ENCODE measurements around the gene FRMD3.

Gene FRMD3

GRCh38 chr9:83432104-83432627 lies 106.0 kb downstream of the FRMD3 start:
- no peak overlapping the region for H3K4me3 Mint-ChIP-seq
- H3K4me1 Mint-ChIP-seq, result no peaks in the 10 kb centered on the region
- no peaks in the 10 kb centered on the region for H3K36me3 Mint-ChIP-seq
- H3K27me3 Mint-ChIP-seq, result no peaks in the 10 kb centered on the region
- ATAC-seq (replicated peaks), result no peak
- H3K9me3 Mint-ChIP-seq, result no peaks in the 10 kb centered on the region
- DNase-seq, result no peak
- H3K27ac Mint-ChIP-seq, result no peak overlapping the region

GRCh38 chr9:83431101-83432060 lies 106.8 kb downstream of the FRMD3 start:
- DNase-seq (no peak), ATAC-seq (replicated peaks) (no peak)
- Mint-ChIP-seq H3K27me3 (no peaks in the 10 kb centered on the region), H3K9me3 (no peaks in the 10 kb centered on the region), H3K4me3 (no peak overlapping the region), H3K27ac (no peak overlapping the region), H3K36me3 (no peaks in the 10 kb centered on the region), H3K4me1 (no peaks in the 10 kb centered on the region)

GRCh38 chr9:83430681-83431080 lies 107.5 kb downstream of the FRMD3 start:
- no peaks in the 10 kb centered on the region for H3K36me3 Mint-ChIP-seq
- no peak overlapping the region for H3K27ac Mint-ChIP-seq
- DNase-seq (no peak), ATAC-seq (replicated peaks) (no peak)
- H3K9me3 Mint-ChIP-seq, result no peaks in the 10 kb centered on the region
- H3K4me3 Mint-ChIP-seq, result no peak overlapping the region
- no peaks in the 10 kb centered on the region for H3K4me1 Mint-ChIP-seq
- no peaks in the 10 kb centered on the region for H3K27me3 Mint-ChIP-seq

- H3K4me1 Mint-ChIP-seq, result no peaks in the 10 kb centered on the region
- DNase-seq (no peak), ATAC-seq (replicated peaks) (no peak)
- no peaks in the 10 kb centered on the region for H3K27me3 Mint-ChIP-seq
- no peaks in the 10 kb centered on the region for H3K36me3 Mint-ChIP-seq
- no peak overlapping the region for H3K27ac Mint-ChIP-seq
- no peak overlapping the region for H3K4me3 Mint-ChIP-seq
- H3K9me3 Mint-ChIP-seq, result no peaks in the 10 kb centered on the region
These were observed 109.0 kb downstream of the FRMD3 start for GRCh38 chr9:83429229-83429628.

- Mint-ChIP-seq H3K4me1 (no peaks in the 10 kb centered on the region), H3K27me3 (no peaks in the 10 kb centered on the region), H3K4me3 (no peak overlapping the region), H3K9me3 (no peaks in the 10 kb centered on the region), H3K27ac (no peak overlapping the region), H3K36me3 (no peaks in the 10 kb centered on the region)
- no peak for ATAC-seq (replicated peaks)
- DNase-seq, result no peak
These were observed 113.0 kb downstream of the FRMD3 start for GRCh38 chr9:83425240-83425639.

GRCh38 chr9:83424831-83425230 lies 113.4 kb downstream of the FRMD3 start:
- H3K9me3 Mint-ChIP-seq, result no peaks in the 10 kb centered on the region
- H3K36me3 Mint-ChIP-seq, result no peaks in the 10 kb centered on the region
- no peak overlapping the region for H3K27ac Mint-ChIP-seq
- DNase-seq (no peak), ATAC-seq (replicated peaks) (no peak)
- no peaks in the 10 kb centered on the region for H3K27me3 Mint-ChIP-seq
- no peaks in the 10 kb centered on the region for H3K4me1 Mint-ChIP-seq
- H3K4me3 Mint-ChIP-seq, result no peak overlapping the region

- Mint-ChIP-seq H3K27ac (no peak overlapping the region), H3K4me3 (no peak overlapping the region), H3K9me3 (no peaks in the 10 kb centered on the region), H3K4me1 (no peaks in the 10 kb centered on the region), H3K27me3 (no peaks in the 10 kb centered on the region), H3K36me3 (no peaks in the 10 kb centered on the region)
- ATAC-seq (replicated peaks) (no peak), DNase-seq (no peak)
These were observed 114.1 kb downstream of the FRMD3 start for GRCh38 chr9:83423815-83424707.

GRCh38 chr9:83422527-83422926 lies 115.7 kb downstream of the FRMD3 start:
- Mint-ChIP-seq H3K4me1 (no peaks in the 10 kb centered on the region), H3K36me3 (no peaks in the 10 kb centered on the region), H3K27ac (no peak overlapping the region), H3K4me3 (no peak overlapping the region), H3K9me3 (no peaks in the 10 kb centered on the region), H3K27me3 (peaks cover 0 to 5% of the 10 kb centered on the region in 2 donors)
- ATAC-seq (replicated peaks) (no peak), DNase-seq (no peak)

GRCh38 chr9:83420486-83420885 lies 117.7 kb downstream of the FRMD3 start:
- Mint-ChIP-seq H3K36me3 (no peaks in the 10 kb centered on the region), H3K4me3 (no peak overlapping the region), H3K4me1 (no peaks in the 10 kb centered on the region), H3K27me3 (peaks cover 0 to 6% of the 10 kb centered on the region in 2 donors), H3K9me3 (no peaks in the 10 kb centered on the region), H3K27ac (no peak overlapping the region)
- DNase-seq (no peak), ATAC-seq (replicated peaks) (no peak)

- Mint-ChIP-seq H3K4me1 (no peaks in the 10 kb centered on the region), H3K4me3 (no peak overlapping the region), H3K36me3 (peaks cover 2% of the 10 kb centered on the region in 2 donors), H3K27me3 (peaks cover 0 to 6% of the 10 kb centered on the region in 2 donors), H3K9me3 (peaks cover 2% of the 10 kb centered on the region in 2 donors), H3K27ac (no peak overlapping the region)
- ATAC-seq (replicated peaks), result no peak
- DNase-seq, result no peak
These were observed 118.2 kb downstream of the FRMD3 start for GRCh38 chr9:83419961-83420360.

GRCh38 chr9:83418283-83418682 lies 119.9 kb downstream of the FRMD3 start:
- ATAC-seq (replicated peaks) (no peak), DNase-seq (no peak)
- Mint-ChIP-seq H3K27ac (no peak overlapping the region), H3K27me3 (peaks cover 0 to 6% of the 10 kb centered on the region in 2 donors), H3K4me1 (no peaks in the 10 kb centered on the region), H3K4me3 (no peak overlapping the region), H3K36me3 (peaks cover 6 to 7% of the 10 kb centered on the region in 2 donors), H3K9me3 (peaks cover 8 to 12% of the 10 kb centered on the region in 2 donors)

- peaks cover 10 to 12% of the 10 kb centered on the region in 2 donors for H3K9me3 Mint-ChIP-seq
- H3K36me3 Mint-ChIP-seq, result peaks cover 6 to 7% of the 10 kb centered on the region in 2 donors
- peaks cover 3 to 6% of the 10 kb centered on the region in 2 donors for H3K27me3 Mint-ChIP-seq
- H3K4me3 Mint-ChIP-seq, result no peak overlapping the region
- no peak overlapping the region for H3K27ac Mint-ChIP-seq
- DNase-seq (no peak), ATAC-seq (replicated peaks) (no peak)
- no peaks in the 10 kb centered on the region for H3K4me1 Mint-ChIP-seq
These were observed 124.8 kb downstream of the FRMD3 start for GRCh38 chr9:83413367-83413766.

- no peaks in the 10 kb centered on the region for H3K4me1 Mint-ChIP-seq
- ATAC-seq (replicated peaks), result no peak
- H3K9me3 Mint-ChIP-seq, result peaks cover 12 to 13% of the 10 kb centered on the region in 2 donors
- no peak overlapping the region for H3K4me3 Mint-ChIP-seq
- peaks cover 6 to 10% of the 10 kb centered on the region in 2 donors for H3K36me3 Mint-ChIP-seq
- peaks cover 3 to 6% of the 10 kb centered on the region in 2 donors for H3K27me3 Mint-ChIP-seq
- no peak for DNase-seq
- no peak overlapping the region for H3K27ac Mint-ChIP-seq
These were observed 127.5 kb downstream of the FRMD3 start for GRCh38 chr9:83410701-83411100.

- peaks cover 0 to 3% of the 10 kb centered on the region in 2 donors for H3K36me3 Mint-ChIP-seq
- no peak for ATAC-seq (replicated peaks)
- no peaks in the 10 kb centered on the region for H3K4me1 Mint-ChIP-seq
- H3K27me3 Mint-ChIP-seq, result peaks cover 3 to 6% of the 10 kb centered on the region in 2 donors
- no peak overlapping the region for H3K4me3 Mint-ChIP-seq
- H3K27ac Mint-ChIP-seq, result no peak overlapping the region
- H3K9me3 Mint-ChIP-seq, result peaks cover 0 to 6% of the 10 kb centered on the region in 2 donors
- no peak for DNase-seq
These were observed 131.3 kb downstream of the FRMD3 start for GRCh38 chr9:83406921-83407320.

Measured in stimulated activated naive B cell treated with anti-CD40 and anti-IgM and Interleukin-4, amounts not matched to agents 10 μg/mL and 1 μg/mL and 100 μg/mL, for 72 hours (primary cell).